Activated T-cell treated with anti-CD3 and anti-CD28 coated beads for 48 hours (primary cell): ENCODE results near the gene SLC38A1.

Source experiments
- DNase-seq: peaks from one replicate; pipeline ENCODE4 v3.0.0-alpha.2; 2020; ENCODE audit warnings: low read depth

The SLC38A1 gene

DNA sequence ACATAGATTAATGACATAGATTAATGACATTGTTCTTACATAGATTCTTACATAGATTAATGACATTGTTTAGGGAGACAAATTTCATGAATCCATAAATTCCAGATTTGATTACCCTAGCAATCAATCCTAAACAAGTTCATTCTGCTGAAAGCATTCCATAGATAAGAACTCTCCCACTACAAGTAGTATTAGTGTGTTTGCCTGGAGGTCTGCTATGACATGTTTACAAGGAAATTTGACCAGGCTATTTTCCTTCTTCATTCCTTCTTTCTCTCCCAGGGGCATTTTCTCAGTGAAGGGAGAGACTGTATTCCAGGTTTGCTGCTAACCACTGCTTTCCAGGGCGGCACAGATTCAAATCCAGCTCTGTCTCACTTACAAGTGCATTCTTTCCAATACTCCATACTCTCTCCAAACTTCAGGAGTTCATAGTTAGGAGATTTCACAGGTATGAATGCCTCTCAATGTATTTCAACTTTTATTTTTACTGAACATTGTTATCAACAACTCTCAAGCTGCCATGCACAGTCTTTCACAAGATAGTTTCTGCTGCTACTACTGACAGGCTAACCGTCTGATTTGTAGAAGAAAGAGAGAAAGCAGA, 134.5 kb downstream of the SLC38A1 start:
- no peak for DNase-seq

DNA sequence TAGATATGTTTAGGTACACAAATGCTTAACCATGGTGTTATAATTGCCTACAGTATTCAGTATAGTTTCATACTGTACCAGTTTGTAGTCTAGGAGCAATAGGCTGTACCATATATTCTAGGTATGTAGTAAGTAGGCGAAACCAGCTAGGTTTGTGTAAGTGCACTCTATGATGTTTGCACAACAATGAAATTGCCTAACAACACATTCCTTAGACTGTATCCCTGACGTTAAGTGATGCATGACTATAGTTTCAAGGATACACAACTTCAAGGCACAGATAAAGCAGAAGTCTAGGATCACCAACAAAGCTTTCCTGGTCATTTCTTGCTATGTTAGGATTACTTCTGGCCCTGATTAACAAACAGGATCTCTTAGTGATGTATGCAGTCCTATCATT, 135.1 kb downstream of the SLC38A1 start:
- no peak for DNase-seq
